HepG2 (cell line): Measurements from ENCODE around the gene TNC.

Experiments
- CHD2 ChIP-seq: IDR thresholded peaks from 2 replicates; pipeline ENCODE4 v1.6.1; 2011; ENCODE audit warnings: low read depth, low read length, improper control_type of control experiment
- DRAP1 ChIP-seq: IDR thresholded peaks from 2 replicates; pipeline ENCODE4 v1.6.1; 2016; ENCODE audit warnings: missing genetic modification reagents, missing compliant biosample characterization
- FOXK2 ChIP-seq: fragments of 450-650 bp; IDR thresholded peaks from 2 replicates; pipeline ENCODE4 v1.6.1; 2016
- ZFX ChIP-seq: sonication (generic); formaldehyde crosslinking; IDR thresholded peaks from 2 replicates; pipeline ENCODE4 v1.4.0; 2020; ENCODE audit warnings: mild to moderate bottlenecking, low read depth, missing genetic modification reagents, moderate library complexity

DNA sequence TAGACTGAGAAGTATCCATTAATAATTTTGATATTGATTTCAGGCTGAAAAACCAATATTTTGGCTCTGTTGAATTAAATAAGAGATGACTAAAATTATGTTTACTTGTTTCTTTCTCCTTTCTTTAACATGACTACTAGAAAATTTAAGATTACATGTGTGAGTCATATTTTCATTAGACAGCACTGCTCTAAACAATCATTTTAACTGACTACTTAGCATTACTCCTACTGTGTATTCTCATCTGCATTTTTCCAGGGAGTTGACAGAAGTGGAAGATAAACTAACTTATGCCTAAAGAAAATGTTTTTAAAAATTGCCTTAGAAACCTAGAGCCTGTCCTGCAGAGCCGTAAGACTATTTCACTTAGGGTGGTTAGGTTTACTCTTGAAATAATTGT is 29.1 kb downstream of the TNC start:
- TF ChIP-seq FOXK2 (no peak), CHD2 (no peak), ZFX (CRISPR knock-in tag) (no peak), DRAP1 (CRISPR knock-in tag) (no peak)
